ENCODE data around the gene SYNE2. TPM values are rescaled to one million over a fixed set of nuclear protein-coding genes. Genes with fewer than 3 reads are reported as not detected.

SYNE2 gene
- total and polyA plus RNA-seq, 12 donors = 43.6 to 205 (median 103) TPM

DNA sequence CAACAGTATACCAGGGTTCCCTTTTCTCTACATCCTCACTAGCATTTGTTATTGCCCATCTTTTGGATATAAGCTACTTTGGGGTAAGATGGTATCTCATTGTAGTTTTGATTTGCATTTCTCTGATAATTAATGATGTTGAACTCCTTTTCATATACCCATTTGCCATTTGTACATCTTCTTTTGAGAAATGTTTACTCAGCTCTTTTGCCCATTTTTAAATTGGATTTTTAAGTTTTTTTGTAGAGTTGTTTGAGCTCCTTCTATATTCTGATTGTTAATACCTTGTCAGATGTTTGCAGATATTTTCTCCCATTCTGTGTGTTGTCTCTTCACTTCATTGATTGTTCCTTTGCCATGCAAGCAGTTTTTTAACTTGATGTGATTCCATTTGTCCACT, 419.2 kb downstream of the SYNE2 start:
- H3K9me3 ChIP-seq = peaks cover 0 to 8% (median 0%) of the 10 kb centered on the region in 11 donors
- no peak overlapping the region for H3K27ac ChIP-seq
- no peaks in the 10 kb centered on the region for H3K36me3 ChIP-seq
- H3K27me3 ChIP-seq = peaks cover 0 to 4% (median 0%) of the 10 kb centered on the region in 7 donors
- TF ChIP-seq CTCF (IDR thresholded peaks at IDR 0.05) = no peak
- ATAC-seq (no peak), DNase-seq (no peak)
- no peak overlapping the region for H3K4me3 ChIP-seq
- intact Hi-C loops (cut with DNase I) = no loop called here
- no peaks in the 10 kb centered on the region for H3K4me1 ChIP-seq

Small RNAs within 50 kb of the gene (microRNA-seq; reads per million reads assigned to microRNA genes)
- gene MIR548H1 = 0 reads per million in 2 donors

Other genes with a start within 250 kb of the SYNE2 start
- gene WDR89, start 211.1 kb upstream of the SYNE2 start, total RNA-seq = 1 to 10 TPM; 5.5 to 6.9 (median 6.1) TPM
- 1 to 10 TPM; 3.6 to 4.0 TPM for gene WDR89, start 211.1 kb upstream of the SYNE2 start, polyA plus RNA-seq
- 1 to 10 TPM; 4.0 to 9.0 (median 4.7) TPM for gene SGPP1, start 124.9 kb upstream of the SYNE2 start, total RNA-seq
- 1 to 10 TPM; 4.4 to 6.5 TPM for gene SGPP1, start 124.9 kb upstream of the SYNE2 start, polyA plus RNA-seq